Measurements from ENCODE around the gene CYB5R3. TPM values are rescaled to one million over a fixed set of nuclear protein-coding genes. Genes with fewer than 3 reads are reported as not detected.
"Not testable (repeated sequence)": the region's sequence is repeated elsewhere in the genome, so short reads cannot be mapped to it uniquely, and the experiment has no call there.

The CYB5R3 gene
- total RNA-seq, 4 donors from 2014 or later, result 122 to 182 (median 152) TPM

GRCh38 chr22:42679691-42680090, 30.5 kb upstream of the CYB5R3 start:
- intact Hi-C loops (cut with DNase I; ENCODE audit: low total_unique reads), result no loop called here
- TF ChIP-seq POLR2A (IDR thresholded peaks at IDR 0.05) (no peak), CTCF (IDR thresholded peaks at IDR 0.05) (no peak)
- H3K4me3 ChIP-seq (ENCODE audit: low read depth, poor library complexity, severe bottlenecking), result no peak overlapping the region
- WGBS, 2 donors, result 90 to 98% methylated on average over 4 of the region's 4 CpGs
- no peak for DNase-seq (ENCODE audit: low spot score in 2 of 2)

GRCh38 chr22:42678894-42679293, 29.7 kb upstream of the CYB5R3 start:
- WGBS, 2 donors, result 100% methylated on average over 1 of the region's 1 CpG
- intact Hi-C loops (cut with DNase I; ENCODE audit: low total_unique reads), result no loop called here
- DNase-seq (ENCODE audit: low spot score in 2 of 2), result no peak
- TF ChIP-seq POLR2A (IDR thresholded peaks at IDR 0.05) (no peak), CTCF (IDR thresholded peaks at IDR 0.05) (no peak)
- H3K4me3 ChIP-seq (ENCODE audit: low read depth, poor library complexity, severe bottlenecking), result no peak overlapping the region

- DNase-seq (ENCODE audit: low spot score in 2 of 2); intact Hi-C loops (cut with DNase I; ENCODE audit: low total_unique reads); H3K4me3 ChIP-seq (ENCODE audit: low read depth, poor library complexity, severe bottlenecking): not testable (repeated sequence)
- WGBS, 2 donors, result 71 to 86% methylated on average over 4 of the region's 4 CpGs
Measured at GRCh38 chr22:42677936-42678335, 28.7 kb upstream of the CYB5R3 start.

GRCh38 chr22:42676059-42676607, 26.9 kb upstream of the CYB5R3 start:
- H3K4me3 ChIP-seq (ENCODE audit: low read depth, poor library complexity, severe bottlenecking), result no peak overlapping the region
- TF ChIP-seq CTCF (IDR thresholded peaks at IDR 0.05), result no peak
- TF ChIP-seq POLR2A (IDR thresholded peaks at IDR 0.05), result no peak
- 31 to 33% methylated on average over 7 of the region's 7 CpGs for whole genome bisulfite sequencing, 2 donors
- intact Hi-C loops (cut with DNase I; ENCODE audit: low total_unique reads), result no loop called here
- no peak for DNase-seq (ENCODE audit: low spot score in 2 of 2)

- no peak for DNase-seq (ENCODE audit: low spot score in 2 of 2)
- H3K4me3 ChIP-seq (ENCODE audit: low read depth, poor library complexity, severe bottlenecking), result no peak overlapping the region
- no peak for TF ChIP-seq POLR2A (IDR thresholded peaks at IDR 0.05)
- no peak for TF ChIP-seq CTCF (IDR thresholded peaks at IDR 0.05)
- 23 to 36% methylated on average over 2 of the region's 2 CpGs for WGBS, 2 donors
- intact Hi-C loops (cut with DNase I; ENCODE audit: low total_unique reads), result no loop called here
Measured at GRCh38 chr22:42673898-42674401, 24.8 kb upstream of the CYB5R3 start.

GRCh38 chr22:42673071-42673470, 23.9 kb upstream of the CYB5R3 start:
- H3K4me3 ChIP-seq (ENCODE audit: low read depth, poor library complexity, severe bottlenecking); intact Hi-C loops (cut with DNase I; ENCODE audit: low total_unique reads); DNase-seq (ENCODE audit: low spot score in 2 of 2): not testable (repeated sequence)
- 95 to 97% methylated on average over 13 of the region's 13 CpGs for WGBS, 2 donors
